Measurements from ENCODE around the gene MYD88.

MYD88 gene

DNA sequence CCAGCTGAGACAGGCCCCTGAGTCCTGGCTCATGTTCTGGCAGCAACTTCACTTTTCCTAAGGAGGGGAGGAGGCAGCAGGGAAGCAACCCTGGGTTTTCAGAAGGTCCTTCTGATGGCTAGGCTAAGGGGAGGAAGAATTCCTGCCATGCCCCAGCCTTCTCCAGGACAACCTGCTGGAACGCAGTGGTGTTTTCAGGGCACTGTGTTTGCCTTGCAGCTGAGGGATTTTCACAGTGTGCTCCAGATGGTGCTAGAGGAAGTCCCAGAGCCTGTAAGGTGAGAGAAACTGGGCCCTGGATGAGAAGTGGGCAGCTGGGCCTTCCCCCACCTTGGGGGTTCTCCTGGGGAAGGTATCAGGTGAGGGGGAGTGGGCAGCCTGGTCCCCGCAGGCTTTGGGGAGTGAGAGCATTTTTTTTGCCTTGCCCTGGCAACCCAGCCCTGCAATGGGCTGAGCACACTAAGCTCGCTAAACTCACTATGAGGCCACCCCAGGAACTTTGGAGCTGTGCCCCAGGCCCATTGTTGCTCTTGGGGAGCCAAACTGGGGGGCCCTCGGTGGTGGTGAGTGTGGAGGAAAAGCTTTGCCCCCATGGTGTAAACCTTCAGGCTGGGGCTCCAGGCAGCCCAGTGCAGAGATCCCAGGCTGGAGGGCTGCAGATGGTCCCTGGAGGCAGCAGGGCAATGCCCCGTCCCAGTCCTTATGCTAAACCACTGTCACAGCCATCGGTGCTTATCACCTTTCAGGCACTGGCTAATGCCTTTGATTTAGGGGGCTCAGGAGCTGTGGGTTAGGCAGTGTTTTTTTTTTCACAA is 42.6 kb upstream of the MYD88 start:
- TF ChIP-seq TAF1 (IDR thresholded peaks at IDR 0.05; ENCODE audit: low read depth) (no peak), EGR1 (IDR thresholded peaks at IDR 0.05) (no peak), FOXM1 (IDR thresholded peaks at IDR 0.05; ENCODE audit: borderline replicate concordance, low read depth) (no peak), RAD21 (IDR thresholded peaks at IDR 0.05; ENCODE audit: low read depth) (no peak), TEAD4 (IDR thresholded peaks at IDR 0.05) (no peak), NFIC (IDR thresholded peaks at IDR 0.05) (no peak), CREB1 (IDR thresholded peaks at IDR 0.05; ENCODE audit: low read depth) (no peak), CEBPB (IDR thresholded peaks at IDR 0.05) (no peak)
- TF ChIP-seq, protein P1, sequence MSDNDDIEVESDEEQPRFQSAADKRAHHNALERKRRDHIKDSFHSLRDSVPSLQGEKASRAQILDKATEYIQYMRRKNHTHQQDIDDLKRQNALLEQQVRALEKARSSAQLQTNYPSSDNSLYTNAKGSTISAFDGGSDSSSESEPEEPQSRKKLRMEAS (IDR thresholded peaks at IDR 0.05), result no peak
- TF ChIP-seq, protein P2, sequence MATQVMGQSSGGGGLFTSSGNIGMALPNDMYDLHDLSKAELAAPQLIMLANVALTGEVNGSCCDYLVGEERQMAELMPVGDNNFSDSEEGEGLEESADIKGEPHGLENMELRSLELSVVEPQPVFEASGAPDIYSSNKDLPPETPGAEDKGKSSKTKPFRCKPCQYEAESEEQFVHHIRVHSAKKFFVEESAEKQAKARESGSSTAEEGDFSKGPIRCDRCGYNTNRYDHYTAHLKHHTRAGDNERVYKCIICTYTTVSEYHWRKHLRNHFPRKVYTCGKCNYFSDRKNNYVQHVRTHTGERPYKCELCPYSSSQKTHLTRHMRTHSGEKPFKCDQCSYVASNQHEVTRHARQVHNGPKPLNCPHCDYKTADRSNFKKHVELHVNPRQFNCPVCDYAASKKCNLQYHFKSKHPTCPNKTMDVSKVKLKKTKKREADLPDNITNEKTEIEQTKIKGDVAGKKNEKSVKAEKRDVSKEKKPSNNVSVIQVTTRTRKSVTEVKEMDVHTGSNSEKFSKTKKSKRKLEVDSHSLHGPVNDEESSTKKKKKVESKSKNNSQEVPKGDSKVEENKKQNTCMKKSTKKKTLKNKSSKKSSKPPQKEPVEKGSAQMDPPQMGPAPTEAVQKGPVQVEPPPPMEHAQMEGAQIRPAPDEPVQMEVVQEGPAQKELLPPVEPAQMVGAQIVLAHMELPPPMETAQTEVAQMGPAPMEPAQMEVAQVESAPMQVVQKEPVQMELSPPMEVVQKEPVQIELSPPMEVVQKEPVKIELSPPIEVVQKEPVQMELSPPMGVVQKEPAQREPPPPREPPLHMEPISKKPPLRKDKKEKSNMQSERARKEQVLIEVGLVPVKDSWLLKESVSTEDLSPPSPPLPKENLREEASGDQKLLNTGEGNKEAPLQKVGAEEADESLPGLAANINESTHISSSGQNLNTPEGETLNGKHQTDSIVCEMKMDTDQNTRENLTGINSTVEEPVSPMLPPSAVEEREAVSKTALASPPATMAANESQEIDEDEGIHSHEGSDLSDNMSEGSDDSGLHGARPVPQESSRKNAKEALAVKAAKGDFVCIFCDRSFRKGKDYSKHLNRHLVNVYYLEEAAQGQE (IDR thresholded peaks at IDR 0.05; ENCODE audit: low read depth), result no peak

DNA sequence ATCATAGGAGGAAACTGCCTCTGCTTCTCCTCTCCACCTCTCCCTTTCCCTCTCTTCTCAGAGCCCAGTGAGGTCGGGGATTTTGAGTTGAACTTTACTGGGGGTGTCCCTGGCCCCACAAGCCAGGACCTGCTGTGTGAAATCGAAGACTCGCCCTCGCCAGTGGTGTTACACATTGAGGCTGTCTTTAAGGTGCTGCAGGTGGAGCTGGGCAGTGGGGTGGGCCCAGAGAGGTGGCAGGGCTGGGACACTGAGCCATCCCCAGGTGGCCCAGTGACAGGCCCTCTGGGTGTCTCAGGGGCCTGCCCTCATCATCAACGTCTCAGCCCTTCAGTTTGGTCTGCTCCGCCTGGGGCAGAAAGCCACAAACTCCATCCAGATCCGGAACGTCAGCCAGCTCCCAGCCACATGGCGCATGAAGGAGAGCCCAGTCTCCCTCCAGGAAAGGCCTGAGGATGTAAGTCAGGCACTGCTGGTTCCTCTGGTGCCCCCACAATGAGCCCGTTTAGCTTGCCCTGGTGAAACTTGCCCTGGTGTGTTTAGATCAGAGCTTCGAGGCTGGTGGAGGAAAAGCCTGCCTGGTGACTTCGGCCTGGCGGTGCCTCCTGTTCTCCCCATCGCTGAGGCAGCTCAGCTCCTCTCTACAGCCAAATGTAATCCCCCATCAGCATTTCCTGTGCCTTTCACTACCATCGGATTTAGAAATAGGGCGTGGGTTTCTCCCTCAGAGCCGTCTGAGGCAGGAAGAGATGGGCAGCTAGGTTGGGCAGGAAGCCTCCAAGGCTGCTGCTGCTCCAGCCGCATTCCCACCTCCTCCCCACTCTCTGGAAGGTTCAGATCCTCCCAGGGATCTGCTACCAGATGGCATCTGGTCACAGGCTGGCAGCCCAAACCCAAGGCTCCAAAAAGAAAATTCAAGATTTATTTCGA is 40.8 kb upstream of the MYD88 start:
- TF ChIP-seq TCF12 (IDR thresholded peaks at IDR 0.05; ENCODE audit: low read depth) (no peak), TAF1 (IDR thresholded peaks at IDR 0.05; ENCODE audit: low read depth) (no peak), NFIC (IDR thresholded peaks at IDR 0.05) (no peak), YY1 (IDR thresholded peaks at IDR 0.05; ENCODE audit: low read depth) (no peak), TEAD4 (IDR thresholded peaks at IDR 0.05) (no peak), EGR1 (IDR thresholded peaks at IDR 0.05) (no peak), FOXM1 (IDR thresholded peaks at IDR 0.05; ENCODE audit: borderline replicate concordance, low read depth) (no peak), ZBTB7A (IDR thresholded peaks at IDR 0.05; ENCODE audit: low read depth) (no peak), CREB1 (IDR thresholded peaks at IDR 0.05; ENCODE audit: low read depth) (no peak)
- TF ChIP-seq, protein P2 (IDR thresholded peaks at IDR 0.05; ENCODE audit: low read depth), result no peak
- TF ChIP-seq, protein P3, sequence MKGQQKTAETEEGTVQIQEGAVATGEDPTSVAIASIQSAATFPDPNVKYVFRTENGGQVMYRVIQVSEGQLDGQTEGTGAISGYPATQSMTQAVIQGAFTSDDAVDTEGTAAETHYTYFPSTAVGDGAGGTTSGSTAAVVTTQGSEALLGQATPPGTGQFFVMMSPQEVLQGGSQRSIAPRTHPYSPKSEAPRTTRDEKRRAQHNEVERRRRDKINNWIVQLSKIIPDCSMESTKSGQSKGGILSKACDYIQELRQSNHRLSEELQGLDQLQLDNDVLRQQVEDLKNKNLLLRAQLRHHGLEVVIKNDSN (IDR thresholded peaks at IDR 0.05), result no peak

DNA sequence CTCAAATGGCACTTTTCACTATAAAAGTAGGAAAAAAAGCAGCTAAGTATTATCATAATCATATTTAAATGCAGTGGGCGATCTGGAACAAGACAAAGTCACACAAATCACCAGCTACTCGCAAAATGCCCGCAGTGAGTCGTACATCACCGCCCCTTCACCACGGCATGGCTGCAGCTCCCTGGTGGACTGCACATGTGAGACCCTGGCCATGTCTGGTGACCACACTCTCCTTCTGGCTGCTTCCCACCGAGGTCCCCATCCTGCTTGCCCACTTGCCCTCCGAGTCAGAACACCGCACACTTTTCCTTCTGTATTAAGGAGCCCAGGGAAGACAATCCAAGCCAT is 40.1 kb upstream of the MYD88 start:
- TF ChIP-seq EP300 (IDR thresholded peaks at IDR 0.05; ENCODE audit: borderline replicate concordance), result no peak
- no peak for TF ChIP-seq CREB1 (IDR thresholded peaks at IDR 0.05; ENCODE audit: low read depth)
- TF ChIP-seq, protein P3 (IDR thresholded peaks at IDR 0.05), result no peak
- no peak for TF ChIP-seq TEAD4 (IDR thresholded peaks at IDR 0.05)
- no peak for TF ChIP-seq TCF12 (IDR thresholded peaks at IDR 0.05; ENCODE audit: low read depth)
- no peak for TF ChIP-seq TAF1 (IDR thresholded peaks at IDR 0.05; ENCODE audit: low read depth)
- TF ChIP-seq NFIC (IDR thresholded peaks at IDR 0.05), result no peak
- TF ChIP-seq, protein P1 (IDR thresholded peaks at IDR 0.05), result no peak
- no peak for TF ChIP-seq YY1 (IDR thresholded peaks at IDR 0.05; ENCODE audit: low read depth)
- TF ChIP-seq EGR1 (IDR thresholded peaks at IDR 0.05), result no peak
- no peak for TF ChIP-seq ZBTB7A (IDR thresholded peaks at IDR 0.05; ENCODE audit: low read depth)
- no peak for TF ChIP-seq RAD21 (IDR thresholded peaks at IDR 0.05; ENCODE audit: low read depth)
- no peak for TF ChIP-seq CEBPB (IDR thresholded peaks at IDR 0.05)
- TF ChIP-seq FOXM1 (IDR thresholded peaks at IDR 0.05; ENCODE audit: borderline replicate concordance, low read depth), result no peak
- TF ChIP-seq, protein P2 (IDR thresholded peaks at IDR 0.05; ENCODE audit: low read depth), result no peak
